GM21526 (cell line): Measurements from ENCODE around the gene OXLD1.

ENCODE experiments used
- ATAC-seq: cut with Tn5 transposase; IDR thresholded peaks from one replicate; pipeline ENCODE4 v1.9.1; 2021; ENCODE audit warnings: moderate library complexity; ENCODE audit not compliant: unreplicated experiment, low FRiP score

The OXLD1 gene

GRCh38 chr17:81702934-81703746 is 36.7 kb upstream of the OXLD1 start, which contains the start of gene MRPL12:
Gene MRPL12 (plus strand): TSS chr17:81703367. CDS start chr17:81703502, 135 bp downstream.
- ATAC-seq: peak; percentile 68

- no peak for ATAC-seq
Measured at GRCh38 chr17:81701288-81702071, 35.1 kb upstream of the OXLD1 start.

DNA sequence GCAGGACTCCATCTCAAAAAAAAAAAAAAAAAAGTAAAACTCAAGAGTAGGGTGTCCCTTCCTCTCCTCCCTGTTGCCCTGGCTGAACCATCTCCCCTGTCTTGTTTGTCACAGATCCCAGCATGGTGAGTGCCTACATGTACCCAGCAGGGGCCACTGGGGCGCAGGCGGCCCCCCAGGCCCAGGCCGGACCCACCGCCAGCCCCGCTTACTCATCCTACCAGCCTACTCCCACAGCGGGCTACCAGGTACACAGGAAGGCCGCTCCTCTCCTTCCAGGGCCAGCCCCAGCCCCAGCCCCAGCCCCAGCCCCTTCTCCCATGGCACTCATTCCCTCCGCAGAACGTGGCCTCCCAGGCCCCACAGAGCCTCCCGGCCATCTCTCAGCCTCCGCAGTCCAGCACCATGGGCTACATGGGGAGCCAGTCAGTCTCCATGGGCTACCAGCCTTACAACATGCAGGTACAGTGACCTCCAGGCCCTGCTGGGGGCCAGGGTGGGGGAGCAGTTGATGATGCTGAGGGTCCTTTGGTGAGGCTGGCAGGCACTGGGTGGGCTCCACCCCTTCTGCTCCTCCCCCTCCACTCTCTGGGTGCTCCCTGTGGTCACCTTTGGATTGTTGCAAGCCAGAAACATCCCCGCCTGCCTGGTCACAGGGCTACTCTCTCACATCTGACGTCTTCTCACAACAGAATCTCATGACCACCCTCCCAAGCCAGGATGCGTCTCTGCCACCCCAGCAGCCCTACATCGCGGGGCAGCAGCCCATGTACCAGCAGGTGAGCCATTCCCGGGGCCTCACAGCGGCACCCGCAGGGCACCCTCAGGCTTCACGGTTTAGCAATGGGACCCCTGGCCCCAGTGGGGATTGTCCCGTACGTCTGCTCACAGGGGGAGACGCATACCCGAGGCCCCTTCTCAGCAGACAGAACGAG is 34.2 kb upstream of the OXLD1 start:
- no peak for ATAC-seq

- no peak for ATAC-seq
Measured at GRCh38 chr17:81697261-81698044, 31.0 kb upstream of the OXLD1 start.

GRCh38 chr17:81696218-81696941 is 30.0 kb upstream of the OXLD1 start:
- ATAC-seq: no peak

GRCh38 chr17:81695801-81696200 is 29.4 kb upstream of the OXLD1 start:
- ATAC-seq: no peak

DNA sequence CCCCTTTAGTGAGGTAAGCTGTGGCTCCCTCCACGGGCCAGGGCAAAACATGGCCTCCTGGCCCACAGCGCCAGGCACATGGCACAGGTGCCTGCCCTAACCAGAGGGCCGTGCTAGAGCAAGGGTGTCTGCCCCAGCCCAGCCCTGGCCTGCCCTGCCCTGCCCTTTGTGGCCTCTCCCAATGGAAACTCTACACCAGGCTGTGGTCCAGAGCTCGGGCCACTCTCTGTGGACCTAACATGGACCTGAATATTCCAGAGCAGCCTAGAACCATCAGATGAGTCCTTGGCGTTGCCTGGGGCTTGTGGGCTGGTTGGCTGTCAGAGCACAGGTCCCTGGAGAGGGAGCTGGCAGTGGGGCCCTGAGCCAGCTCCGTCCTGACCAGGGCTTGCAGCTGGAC is 28.8 kb upstream of the OXLD1 start:
- ATAC-seq: no peak

GRCh38 chr17:81694810-81695209 is 28.4 kb upstream of the OXLD1 start:
- ATAC-seq: no peak

DNA sequence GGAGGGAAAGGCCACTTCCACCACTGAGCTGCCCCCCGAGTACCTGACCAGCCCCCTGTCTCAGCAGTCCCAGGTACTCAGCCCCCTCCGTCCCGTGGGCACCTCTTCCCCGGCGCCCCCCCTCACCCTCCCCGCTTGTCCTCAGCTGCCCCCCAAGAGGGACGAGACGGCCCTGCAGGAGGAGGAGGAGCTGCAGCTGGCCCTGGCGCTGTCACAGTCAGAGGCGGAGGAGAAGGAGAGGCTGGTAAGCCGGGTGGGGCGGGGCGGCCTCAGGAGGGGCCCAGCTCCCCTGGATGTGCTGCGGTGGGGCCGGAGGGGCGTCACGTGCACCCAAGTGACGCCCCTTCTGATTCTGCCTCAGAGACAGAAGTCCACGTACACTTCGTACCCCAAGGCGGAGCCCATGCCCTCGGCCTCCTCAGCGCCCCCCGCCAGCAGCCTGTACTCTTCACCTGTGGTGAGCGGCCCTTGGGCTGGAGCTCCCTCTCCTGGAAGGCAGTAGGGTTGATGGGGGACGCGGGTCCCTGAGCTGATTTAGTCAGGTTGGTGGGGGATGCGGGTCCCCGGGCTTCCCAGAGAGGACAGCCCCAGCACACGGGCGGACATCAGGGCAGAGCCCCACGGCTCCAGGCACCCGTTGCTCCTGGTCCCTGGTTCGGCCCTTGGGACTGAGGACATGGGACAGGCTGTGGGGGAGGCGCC is 27.3 kb upstream of the OXLD1 start:
- ATAC-seq: no peak

- no peak for ATAC-seq
Measured at GRCh38 chr17:81691608-81692007, 25.2 kb upstream of the OXLD1 start.

DNA sequence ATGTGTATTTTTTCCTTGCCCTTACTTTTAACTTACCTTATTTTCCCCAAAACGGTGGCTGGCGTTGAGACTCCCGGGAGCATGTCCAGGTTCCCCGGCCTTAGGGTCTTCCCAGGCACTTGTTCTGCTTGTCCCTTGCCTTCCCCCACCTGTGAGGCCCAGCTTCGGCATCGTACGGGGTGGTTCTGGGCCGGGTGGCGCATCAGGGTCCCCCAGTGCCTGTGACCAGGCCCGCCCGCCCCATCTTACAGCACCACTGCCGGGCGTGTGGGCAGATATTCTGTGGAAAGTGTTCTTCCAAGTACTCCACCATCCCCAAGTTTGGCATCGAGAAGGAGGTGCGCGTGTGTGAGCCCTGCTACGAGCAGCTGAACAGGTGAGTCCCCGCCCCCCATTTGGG is 24.8 kb upstream of the OXLD1 start:
- no peak for ATAC-seq

DNA sequence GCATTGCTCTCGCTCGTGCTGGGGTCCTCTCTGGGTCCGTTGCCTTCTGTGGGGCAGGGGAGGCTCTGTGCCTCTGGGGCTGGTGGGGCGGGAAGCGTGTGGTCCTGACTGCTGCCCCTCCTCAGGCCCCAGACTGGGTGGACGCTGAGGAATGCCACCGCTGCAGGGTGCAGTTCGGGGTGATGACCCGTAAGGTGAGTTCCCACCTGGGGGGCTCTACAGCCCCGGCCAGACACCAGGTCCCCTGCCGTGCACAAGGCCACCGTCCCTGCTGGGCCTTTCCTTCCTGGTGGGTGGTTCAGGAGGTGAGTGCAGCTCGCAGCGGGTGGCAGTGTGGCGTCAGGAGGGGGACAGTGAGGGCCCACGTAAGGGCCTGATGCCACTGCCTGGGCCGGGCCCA is 24.1 kb upstream of the OXLD1 start:
- no peak for ATAC-seq

DNA sequence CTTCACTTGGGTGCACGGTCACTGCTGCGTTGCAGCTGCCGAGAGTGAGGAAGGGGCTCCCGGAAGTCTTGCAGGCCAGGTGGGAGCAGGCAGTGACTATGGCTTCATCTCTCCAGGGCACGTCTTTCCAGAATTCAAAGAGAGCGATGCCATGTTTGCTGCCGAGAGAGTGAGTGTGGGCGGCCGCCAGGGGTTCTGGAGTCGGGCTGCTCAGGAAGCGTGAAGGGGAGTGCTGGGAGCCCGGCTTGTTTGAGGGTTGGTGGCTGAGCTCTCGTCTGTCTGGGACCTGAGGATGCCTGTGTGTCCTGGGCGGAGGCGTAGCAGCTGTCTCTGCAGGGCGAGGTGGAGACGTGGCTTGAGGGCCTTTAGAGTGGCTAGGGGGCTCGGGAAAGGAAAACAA is 23.7 kb upstream of the OXLD1 start:
- no peak for ATAC-seq

DNA sequence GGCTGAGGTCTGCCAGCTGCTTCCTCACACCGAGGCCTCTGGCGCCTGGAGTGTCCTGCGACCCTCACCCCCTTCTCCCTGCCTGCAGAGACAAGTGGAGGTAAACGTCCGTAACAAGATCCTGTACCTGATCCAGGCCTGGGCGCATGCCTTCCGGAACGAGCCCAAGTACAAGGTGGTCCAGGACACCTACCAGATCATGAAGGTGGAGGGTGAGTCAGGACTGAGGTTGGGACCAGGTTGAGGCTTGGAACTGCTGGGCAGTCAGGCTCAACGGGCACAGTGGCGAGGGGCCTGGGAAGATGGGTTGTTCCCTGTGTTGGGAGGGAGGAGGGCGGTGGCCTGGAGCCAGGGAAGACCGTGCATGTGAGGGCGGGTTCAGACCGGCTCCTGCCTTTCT is 22.2 kb upstream of the OXLD1 start:
- no peak for ATAC-seq

DNA sequence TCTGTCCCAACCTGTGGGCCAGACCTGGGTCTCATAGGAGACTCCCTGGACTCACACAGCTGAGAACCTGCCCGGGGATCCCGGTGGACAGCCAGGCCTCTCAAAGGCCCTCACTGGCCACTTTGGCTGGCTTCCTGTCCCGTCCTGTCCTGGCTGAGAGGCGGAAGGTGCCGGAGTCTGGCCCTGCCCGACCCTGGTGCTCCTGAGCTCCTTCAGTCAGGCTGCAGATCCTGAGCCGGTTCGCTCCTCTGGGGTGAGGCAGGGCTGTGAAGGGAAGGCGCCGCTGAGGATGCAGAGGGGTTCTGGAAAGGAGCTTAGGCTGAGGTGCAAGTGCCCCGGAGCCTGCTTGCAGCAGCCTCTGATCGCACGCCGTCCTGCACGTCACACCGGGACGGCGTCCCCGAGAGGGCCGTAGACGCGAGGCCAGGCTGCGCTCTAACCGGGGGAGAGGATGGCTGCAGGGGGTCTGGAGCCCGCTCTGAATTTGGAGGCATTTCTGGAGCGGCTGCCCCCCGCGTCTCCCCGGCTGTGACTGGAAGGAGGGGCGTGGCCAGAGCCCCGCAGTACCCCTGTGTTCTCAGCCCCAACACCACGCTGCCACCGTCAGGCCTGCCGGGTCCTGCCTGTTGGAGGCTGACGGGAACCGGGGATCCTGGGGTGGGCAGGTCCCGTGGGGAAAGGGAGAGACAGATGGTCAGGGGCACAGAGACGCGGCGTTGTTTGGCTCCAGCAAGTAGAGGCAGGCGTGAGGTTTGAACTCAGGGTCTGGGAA is 21.6 kb upstream of the OXLD1 start:
- ATAC-seq: no peak

GRCh38 chr17:81686614-81687013 is 20.2 kb upstream of the OXLD1 start:
- no peak for ATAC-seq

DNA sequence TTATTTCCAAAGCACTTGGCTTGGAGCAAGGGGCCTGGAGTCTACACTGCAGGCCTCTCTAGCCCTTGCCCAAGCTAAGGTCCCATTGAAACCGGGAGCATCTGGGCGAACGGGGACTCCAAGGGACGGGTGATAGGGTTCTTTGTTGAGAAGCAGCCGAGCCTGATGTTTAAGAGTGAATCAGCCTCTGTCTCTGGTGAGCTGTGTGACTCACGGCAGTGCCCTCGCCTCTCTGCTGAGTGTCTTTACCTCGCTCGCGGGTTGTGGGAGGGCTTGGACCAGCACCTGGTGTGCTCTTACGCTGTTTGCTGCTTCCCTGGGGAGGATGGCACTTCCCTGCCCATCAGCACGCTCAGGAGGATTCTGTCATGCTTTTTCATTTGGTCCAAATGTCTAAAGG is 18.7 kb upstream of the OXLD1 start:
- no peak for ATAC-seq

DNA sequence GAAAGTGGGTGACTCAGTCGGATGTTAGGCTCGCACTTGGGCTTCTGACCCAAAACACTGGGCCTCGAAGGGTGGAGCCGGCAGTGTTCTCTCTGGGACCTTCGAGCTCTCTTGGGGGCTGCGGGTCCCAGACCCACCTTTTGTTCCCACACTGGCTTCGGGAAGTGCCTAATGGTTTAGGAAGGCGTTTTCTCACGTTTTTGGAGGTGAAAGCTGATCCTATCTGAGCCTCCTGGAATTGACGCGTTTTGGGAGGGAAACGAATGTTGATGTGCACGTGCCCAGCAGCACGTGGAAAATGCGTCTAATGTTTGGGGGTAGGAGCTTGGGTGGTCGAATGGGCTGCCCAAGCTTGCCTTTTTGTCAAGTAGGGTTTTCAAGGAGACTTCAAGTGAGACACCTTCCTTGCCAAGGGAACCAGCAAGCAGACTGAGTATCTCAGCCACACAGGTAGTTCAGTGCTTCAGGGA is 18.1 kb upstream of the OXLD1 start:
- no peak for ATAC-seq
